ENCODE results near the gene RBAK.
"Not testable (repeated sequence)": the region's sequence is repeated elsewhere in the genome, so short reads cannot be mapped to it uniquely, and the experiment has no call there.

- not testable (repeated sequence) for TF ChIP-seq EZH2 (IDR thresholded peaks at IDR 0.05; ENCODE audit: borderline replicate concordance, low read length); CTCF (conservative IDR thresholded peaks at IDR 0.05 in 1 of 2, IDR thresholded peaks at IDR 0.05 in 1 of 2; ENCODE audit: extremely low read depth in 1 of 2, insufficient read depth in 1 of 2, low read depth in 1 of 2, low read length in 2 of 2)
These were observed 22.0 kb upstream of the RBAK start for GRCh38 chr7:5023626-5024025.
